Tibial artery (tissue), 4 donors: Measurements from ENCODE around the gene SMIM35.

Experiments
- DNase-seq, 2 donors: peaks; one replicate each; pipeline ENCODE4 v3.0.0-alpha.2; 2019
- H3K27ac ChIP-seq, 2 donors: fragments of 200-600 bp; sonication (generic) in 1 of 2; 1 replicate in 1 of 2; 2 replicates in 1 of 2; pipeline ENCODE4 v1.5.1; 2018 to 2019; ENCODE audit warnings: mild to moderate bottlenecking in 1 of 2
- H3K27me3 ChIP-seq, 2 donors: fragments of 200-600 bp; sonication (generic) in 1 of 2; one replicate each; pipeline versions ENCODE4 v1.5.1 to v1.6.0; 2016 to 2019
- H3K36me3 ChIP-seq, 3 donors: fragments of 200-600 bp; sonication (generic) in 2 of 3; one replicate each; pipeline ENCODE4 v1.5.1; 2016 to 2019; ENCODE audit warnings: mild to moderate bottlenecking in 2 of 3
- H3K4me1 ChIP-seq, 4 donors: fragments of 200-600 bp; sonication (generic) in 2 of 4; 1 replicate in 3 of 4; 2 replicates in 1 of 4; pipeline ENCODE4 v1.5.1; 2016 to 2019
- H3K4me3 ChIP-seq, 2 donors: fragments of 200-600 bp; sonication (generic) in 1 of 2; 1 replicate in 1 of 2; 2 replicates in 1 of 2; pipeline ENCODE4 v1.5.1; 2018 to 2019; ENCODE audit warnings: mild to moderate bottlenecking in 2 of 2
- H3K9me3 ChIP-seq, 3 donors: fragments of 200-600 bp; sonication (generic) in 1 of 3; one replicate each; pipeline ENCODE4 v1.5.1; 2016 to 2019
- intact Hi-C: fragments of 100-400 bp; cut with DNase I; formaldehyde crosslinking; loops from one replicate; pipeline ENCODE4 v1.15.0; 2023; ENCODE audit warnings: low total_unique reads
- TF ChIP-seq, protein P1 (sequence below), 2 experiments: fragments of 200-600 bp in 1 of 2; fragments of 450-650 bp in 1 of 2; IDR thresholded peaks; one replicate each; pipeline ENCODE4 v1.5.1; 2017 to 2019; ENCODE audit warnings: antibody characterized with exemption in 2 of 2, mild to moderate bottlenecking in 1 of 2, moderate library complexity in 1 of 2

The SMIM35 gene

GRCh38 chr11:118028626-118029025 lies 58.1 kb downstream of the SMIM35 start:
- no peak overlapping the region for H3K27ac ChIP-seq
- H3K27me3 ChIP-seq, result no peaks in the 10 kb centered on the region
- no peak for DNase-seq
- no peak overlapping the region for H3K4me3 ChIP-seq
- TF ChIP-seq, protein P1, sequence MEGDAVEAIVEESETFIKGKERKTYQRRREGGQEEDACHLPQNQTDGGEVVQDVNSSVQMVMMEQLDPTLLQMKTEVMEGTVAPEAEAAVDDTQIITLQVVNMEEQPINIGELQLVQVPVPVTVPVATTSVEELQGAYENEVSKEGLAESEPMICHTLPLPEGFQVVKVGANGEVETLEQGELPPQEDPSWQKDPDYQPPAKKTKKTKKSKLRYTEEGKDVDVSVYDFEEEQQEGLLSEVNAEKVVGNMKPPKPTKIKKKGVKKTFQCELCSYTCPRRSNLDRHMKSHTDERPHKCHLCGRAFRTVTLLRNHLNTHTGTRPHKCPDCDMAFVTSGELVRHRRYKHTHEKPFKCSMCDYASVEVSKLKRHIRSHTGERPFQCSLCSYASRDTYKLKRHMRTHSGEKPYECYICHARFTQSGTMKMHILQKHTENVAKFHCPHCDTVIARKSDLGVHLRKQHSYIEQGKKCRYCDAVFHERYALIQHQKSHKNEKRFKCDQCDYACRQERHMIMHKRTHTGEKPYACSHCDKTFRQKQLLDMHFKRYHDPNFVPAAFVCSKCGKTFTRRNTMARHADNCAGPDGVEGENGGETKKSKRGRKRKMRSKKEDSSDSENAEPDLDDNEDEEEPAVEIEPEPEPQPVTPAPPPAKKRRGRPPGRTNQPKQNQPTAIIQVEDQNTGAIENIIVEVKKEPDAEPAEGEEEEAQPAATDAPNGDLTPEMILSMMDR (IDR thresholded peaks at IDR 0.05), result no peak
- no peaks in the 10 kb centered on the region for H3K4me1 ChIP-seq
- intact Hi-C loops, result no loop called here
- H3K36me3 ChIP-seq, result no peaks in the 10 kb centered on the region
- H3K9me3 ChIP-seq, result no peaks in the 10 kb centered on the region

- no peaks in the 10 kb centered on the region for H3K9me3 ChIP-seq
- no peak for DNase-seq
- no peak overlapping the region for H3K4me3 ChIP-seq
- no peaks in the 10 kb centered on the region for H3K27me3 ChIP-seq
- H3K4me1 ChIP-seq, result no peaks in the 10 kb centered on the region
- TF ChIP-seq, protein P1 (IDR thresholded peaks at IDR 0.05), result no peak
- H3K27ac ChIP-seq, result no peak overlapping the region
- intact Hi-C loops, result no loop called here
- H3K36me3 ChIP-seq, result no peaks in the 10 kb centered on the region
Measured at GRCh38 chr11:118027694-118028093, 59.1 kb downstream of the SMIM35 start.

- no peaks in the 10 kb centered on the region for H3K27me3 ChIP-seq
- H3K9me3 ChIP-seq, result no peaks in the 10 kb centered on the region
- DNase-seq, result no peak
- H3K36me3 ChIP-seq, result no peaks in the 10 kb centered on the region
- intact Hi-C loops, result no loop called here
- no peak overlapping the region for H3K4me3 ChIP-seq
- H3K4me1 ChIP-seq, result no peaks in the 10 kb centered on the region
- TF ChIP-seq, protein P1 (IDR thresholded peaks at IDR 0.05), result no peak
- no peak overlapping the region for H3K27ac ChIP-seq
Measured at GRCh38 chr11:118021146-118021545, 65.6 kb downstream of the SMIM35 start.

DNA sequence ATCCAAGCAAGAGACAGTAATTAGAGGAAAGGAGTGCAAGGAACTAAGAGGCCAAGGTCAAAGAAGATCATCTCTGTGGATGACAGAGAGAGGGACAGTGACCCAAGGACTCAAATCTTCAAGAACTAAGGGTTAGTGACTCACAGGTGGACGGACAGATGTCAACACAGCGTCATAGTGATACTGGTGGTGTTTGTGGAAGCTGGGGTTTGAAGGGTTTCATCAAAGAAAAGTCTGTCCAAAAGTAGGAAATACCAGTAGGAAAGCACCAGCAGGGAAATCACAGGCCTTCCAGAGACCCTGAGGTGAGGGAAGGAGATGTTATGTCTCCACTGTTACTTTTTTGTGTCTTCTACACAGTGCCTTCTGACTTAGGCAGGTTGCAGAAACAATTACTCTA lies 68.4 kb downstream of the SMIM35 start:
- Histone ChIP-seq H3K4me3 (no peak overlapping the region), H3K9me3 (no peaks in the 10 kb centered on the region), H3K27me3 (peaks cover 0 to 13% of the 10 kb centered on the region in 2 donors), H3K36me3 (no peaks in the 10 kb centered on the region), H3K27ac (no peak overlapping the region), H3K4me1 (no peaks in the 10 kb centered on the region)
- no peak for DNase-seq
- TF ChIP-seq, protein P1 (IDR thresholded peaks at IDR 0.05), result no peak
- intact Hi-C loops, result no loop called here

GRCh38 chr11:118017631-118018315 lies 69.0 kb downstream of the SMIM35 start:
- no peaks in the 10 kb centered on the region for H3K9me3 ChIP-seq
- TF ChIP-seq, protein P1 (IDR thresholded peaks at IDR 0.05), result no peak
- intact Hi-C loops, result no loop called here
- H3K27ac ChIP-seq, result no peak overlapping the region
- DNase-seq, result no peak
- no peak overlapping the region for H3K4me3 ChIP-seq
- no peaks in the 10 kb centered on the region for H3K4me1 ChIP-seq
- H3K27me3 ChIP-seq, result peaks cover 0 to 13% of the 10 kb centered on the region in 2 donors
- no peaks in the 10 kb centered on the region for H3K36me3 ChIP-seq

GRCh38 chr11:118017111-118017510 lies 69.7 kb downstream of the SMIM35 start:
- no peaks in the 10 kb centered on the region for H3K36me3 ChIP-seq
- H3K4me3 ChIP-seq, result no peak overlapping the region
- H3K27ac ChIP-seq, result no peak overlapping the region
- no peak for DNase-seq
- H3K27me3 ChIP-seq, result peaks cover 0 to 13% of the 10 kb centered on the region in 2 donors
- no peaks in the 10 kb centered on the region for H3K9me3 ChIP-seq
- H3K4me1 ChIP-seq, result no peaks in the 10 kb centered on the region
- TF ChIP-seq, protein P1 (IDR thresholded peaks at IDR 0.05), result no peak
- intact Hi-C loops, result no loop called here
